ENCODE data around the gene CLEC4D.
"Not testable (repeated sequence)": the region's sequence is repeated elsewhere in the genome, so short reads cannot be mapped to it uniquely, and the experiment has no call there.

CLEC4D gene

GRCh38 chr12:8537820-8538219 lies 24.5 kb downstream of the CLEC4D start:
- not testable (repeated sequence) for DNase-seq

GRCh38 chr12:8540831-8541230 lies 27.5 kb downstream of the CLEC4D start, which contains the start of gene CLEC4E:
Gene CLEC4E, minus strand, starts transcription at chr12:8540905. Its CDS starts 108 bp downstream, at chr12:8540797.
- not testable (repeated sequence) for DNase-seq

- no peak for DNase-seq
These were observed 28.3 kb downstream of the CLEC4D start for GRCh38 chr12:8541562-8541961.

GRCh38 chr12:8544295-8544694 lies 31.0 kb downstream of the CLEC4D start:
- DNase-seq = peak; percentile 25

- no peak for DNase-seq
These were observed 33.3 kb downstream of the CLEC4D start for GRCh38 chr12:8546591-8546990.

GRCh38 chr12:8547645-8548044 lies 34.3 kb downstream of the CLEC4D start:
- DNase-seq = no peak

- no peak for DNase-seq
These were observed 34.9 kb downstream of the CLEC4D start for GRCh38 chr12:8548192-8548591.

GRCh38 chr12:8549381-8549780 lies 36.1 kb downstream of the CLEC4D start:
- no peak for DNase-seq

GRCh38 chr12:8553088-8553627 lies 39.9 kb downstream of the CLEC4D start:
- DNase-seq = peak; percentile 89

- DNase-seq = no peak
These were observed 41.3 kb downstream of the CLEC4D start for GRCh38 chr12:8554451-8555195.

- DNase-seq = no peak
These were observed 43.3 kb downstream of the CLEC4D start for GRCh38 chr12:8556531-8557097.

- no peak for DNase-seq
These were observed 46.4 kb downstream of the CLEC4D start for GRCh38 chr12:8559676-8560075.

GRCh38 chr12:8561011-8561410 lies 47.7 kb downstream of the CLEC4D start:
- no peak for DNase-seq

- no peak for DNase-seq
These were observed 49.0 kb downstream of the CLEC4D start for GRCh38 chr12:8562310-8562709.

GRCh38 chr12:8563356-8563755 lies 50.1 kb downstream of the CLEC4D start:
- DNase-seq = no peak

GRCh38 chr12:8564656-8565055 lies 51.4 kb downstream of the CLEC4D start:
- DNase-seq = no peak

- DNase-seq = not testable (repeated sequence)
These were observed 52.7 kb downstream of the CLEC4D start for GRCh38 chr12:8566052-8566451.

- no peak for DNase-seq
These were observed 53.2 kb downstream of the CLEC4D start for GRCh38 chr12:8566525-8566924.
